Measurements from ENCODE around the gene KIAA1328.
"Not testable (repeated sequence)": the region's sequence is repeated elsewhere in the genome, so short reads cannot be mapped to it uniquely, and the experiment has no call there.

The KIAA1328 gene

DNA sequence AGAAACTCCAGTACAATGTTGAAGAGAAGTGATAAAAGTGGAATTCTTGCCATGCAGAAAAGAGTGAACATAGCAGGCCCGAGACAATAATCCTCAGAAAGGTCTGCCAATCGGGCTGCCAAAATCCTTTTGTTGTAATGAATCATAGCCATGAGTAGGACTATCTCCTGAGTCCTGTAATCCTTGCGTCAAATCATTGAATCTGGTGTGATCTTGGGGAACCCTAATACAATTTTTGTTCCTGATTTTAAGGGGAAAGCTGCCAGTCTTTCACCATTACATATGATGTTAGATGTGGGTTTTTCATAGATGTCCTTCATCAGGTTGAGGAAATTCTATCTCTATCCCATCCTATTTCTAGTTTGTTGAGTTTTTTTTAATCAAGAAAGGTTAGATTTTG is 2.4 kb upstream of the KIAA1328 start:
- no peak for DNase-seq

DNA sequence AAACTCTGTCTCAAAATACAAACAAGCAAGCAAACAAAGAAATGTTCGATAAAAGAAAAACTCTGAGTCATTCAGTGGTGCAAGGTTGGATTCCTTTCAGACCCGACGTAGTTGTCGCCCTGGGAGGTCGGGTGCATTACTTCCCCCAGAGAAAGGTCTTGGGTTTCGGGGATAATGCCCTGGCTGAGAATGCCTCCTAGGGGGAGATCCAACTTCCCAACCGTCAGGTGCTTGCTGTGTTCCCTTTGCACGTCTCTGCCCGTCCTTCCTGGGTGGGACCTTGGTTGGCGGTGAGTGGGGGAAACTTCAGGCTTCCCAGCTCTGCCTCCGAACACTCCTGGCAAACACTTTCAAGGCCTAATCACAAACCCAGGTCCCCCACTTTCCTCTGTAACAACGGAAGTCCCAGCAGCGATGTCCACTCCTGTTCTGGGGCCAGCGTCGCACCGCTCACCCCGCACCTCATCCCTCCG is 734 bp upstream of the KIAA1328 start:
- no peak for DNase-seq

DNA sequence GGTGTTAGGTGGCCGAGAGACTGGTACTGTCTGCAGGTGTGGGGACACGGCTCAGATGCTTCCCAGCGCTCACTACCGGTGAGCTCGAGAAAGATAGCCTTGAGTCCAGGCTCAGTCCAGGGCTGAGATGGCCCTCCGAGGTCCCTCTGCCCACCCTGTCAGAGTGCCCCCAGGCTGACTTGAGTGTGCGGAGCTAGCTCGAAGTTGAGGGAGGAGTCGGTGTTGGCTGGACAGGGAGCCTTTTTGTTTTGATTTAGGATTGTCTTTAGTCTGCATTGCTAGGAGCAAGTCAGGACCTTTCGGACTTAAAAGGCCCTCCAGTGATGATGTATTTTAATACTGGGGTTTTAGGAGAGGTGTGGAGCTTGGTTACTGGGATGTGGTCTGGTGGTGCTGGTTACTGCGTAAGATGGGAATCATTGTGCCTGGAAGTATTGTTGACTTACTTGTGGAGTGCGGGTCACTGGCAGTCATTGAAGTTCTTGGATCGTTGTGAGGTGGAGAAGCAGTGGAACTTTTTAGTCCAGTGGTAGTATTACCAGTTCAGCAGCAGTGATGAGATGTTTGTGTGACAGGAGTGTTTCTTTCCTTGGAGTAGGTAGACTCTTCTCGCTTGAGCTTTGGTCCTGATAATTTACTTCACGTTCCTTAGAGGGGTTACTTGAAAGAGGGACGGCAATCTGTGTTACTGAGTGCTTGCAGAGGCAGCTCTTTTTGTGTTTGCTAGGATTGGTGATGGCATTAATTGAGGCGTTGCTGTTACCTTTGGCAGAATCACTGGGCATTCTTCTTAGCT is 633 bp downstream of the KIAA1328 start:
- DNase-seq: no peak

DNA sequence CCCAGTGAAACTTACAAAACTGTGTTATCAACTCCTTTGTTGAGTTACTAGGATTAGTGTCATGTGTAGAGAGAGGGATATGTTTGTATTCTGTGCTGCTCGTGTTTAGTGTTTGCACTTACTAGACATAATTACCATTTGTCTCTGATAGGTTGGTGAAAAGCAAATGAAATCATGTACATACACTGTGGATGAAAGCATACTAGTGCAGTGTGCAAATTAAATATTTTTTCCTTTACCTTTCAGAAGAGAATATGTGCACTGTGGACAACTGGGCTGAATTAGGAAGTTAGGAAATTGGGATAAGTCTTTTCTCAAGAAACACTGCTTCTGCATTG is 1.2 kb downstream of the KIAA1328 start:
- DNase-seq: no peak

DNA sequence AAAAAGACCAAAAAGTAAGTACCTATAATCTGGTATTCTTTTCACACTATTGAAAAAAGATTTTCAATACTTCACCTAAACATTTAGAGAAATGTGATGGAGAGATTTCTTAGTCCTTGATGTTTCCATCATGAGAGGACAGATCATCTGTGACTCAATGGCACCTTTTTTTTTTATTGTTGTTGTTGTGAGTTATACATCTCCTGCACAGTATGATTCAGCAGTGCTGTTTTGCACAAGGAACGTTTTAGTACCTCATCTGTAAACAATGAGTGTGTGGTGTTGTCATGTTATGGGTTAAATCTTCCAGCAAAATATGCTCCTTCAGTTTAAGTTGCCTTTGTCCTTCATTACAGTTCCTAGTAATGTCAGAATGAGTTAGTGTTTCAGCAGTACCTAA is 2.2 kb downstream of the KIAA1328 start:
- no peak for DNase-seq

DNA sequence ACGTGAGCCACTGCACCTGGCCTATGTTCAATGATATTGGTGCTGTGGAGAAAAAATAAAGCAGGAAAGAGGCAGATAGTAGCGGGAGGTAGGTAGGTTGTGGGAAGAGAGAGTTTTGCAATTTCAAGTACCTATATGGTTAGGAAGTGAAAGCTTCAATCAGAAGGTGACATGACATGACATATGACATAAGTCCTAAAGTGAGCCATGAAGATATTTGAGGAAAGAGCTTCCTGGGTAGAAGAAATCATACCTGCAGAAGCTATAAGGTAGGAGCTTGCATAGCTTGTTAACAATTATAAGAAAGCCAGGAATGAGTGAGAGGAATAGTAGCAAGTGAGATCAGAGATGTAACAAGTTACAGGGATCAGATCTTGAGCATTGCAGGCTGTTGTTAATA is 4.2 kb downstream of the KIAA1328 start:
- no peak for DNase-seq

DNA sequence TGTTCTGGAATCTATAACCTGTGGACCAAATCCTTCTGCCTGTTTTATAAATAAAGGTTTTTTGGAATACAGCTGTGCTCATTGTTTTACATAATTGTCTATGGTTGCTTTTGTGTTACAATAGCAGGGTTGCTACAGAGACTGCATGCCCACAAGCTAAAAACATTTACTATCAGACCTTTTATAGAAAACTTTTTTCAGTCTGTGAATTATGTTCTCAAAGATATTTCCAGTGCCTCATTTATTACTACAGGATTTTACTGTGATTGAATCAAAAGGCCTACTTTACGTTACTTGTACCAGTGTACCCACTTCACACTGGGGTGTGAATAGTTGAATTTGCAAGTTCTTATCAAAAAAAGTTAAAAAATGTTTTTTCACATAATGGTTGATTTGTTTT is 7.0 kb downstream of the KIAA1328 start:
- no peak for DNase-seq

GRCh38 chr18:36839835-36840234 is 10.9 kb downstream of the KIAA1328 start:
- DNase-seq: no peak

GRCh38 chr18:36843199-36843598 is 14.3 kb downstream of the KIAA1328 start:
- DNase-seq: no peak

- DNase-seq: no peak
These were observed 14.9 kb downstream of the KIAA1328 start for GRCh38 chr18:36843784-36844183.

- no peak for DNase-seq
These were observed 19.7 kb downstream of the KIAA1328 start for GRCh38 chr18:36848609-36849008.

GRCh38 chr18:36849288-36850006 is 20.5 kb downstream of the KIAA1328 start:
- no peak for DNase-seq

GRCh38 chr18:36850527-36851201 is 21.7 kb downstream of the KIAA1328 start:
- DNase-seq: no peak

GRCh38 chr18:36851202-36851590 is 22.3 kb downstream of the KIAA1328 start:
- no peak for DNase-seq

GRCh38 chr18:36856815-36857214 is 27.9 kb downstream of the KIAA1328 start:
- DNase-seq: no peak

- DNase-seq: no peak
These were observed 33.3 kb downstream of the KIAA1328 start for GRCh38 chr18:36862182-36862581.

GRCh38 chr18:36867056-36867455 is 38.1 kb downstream of the KIAA1328 start:
- DNase-seq: no peak

DNA sequence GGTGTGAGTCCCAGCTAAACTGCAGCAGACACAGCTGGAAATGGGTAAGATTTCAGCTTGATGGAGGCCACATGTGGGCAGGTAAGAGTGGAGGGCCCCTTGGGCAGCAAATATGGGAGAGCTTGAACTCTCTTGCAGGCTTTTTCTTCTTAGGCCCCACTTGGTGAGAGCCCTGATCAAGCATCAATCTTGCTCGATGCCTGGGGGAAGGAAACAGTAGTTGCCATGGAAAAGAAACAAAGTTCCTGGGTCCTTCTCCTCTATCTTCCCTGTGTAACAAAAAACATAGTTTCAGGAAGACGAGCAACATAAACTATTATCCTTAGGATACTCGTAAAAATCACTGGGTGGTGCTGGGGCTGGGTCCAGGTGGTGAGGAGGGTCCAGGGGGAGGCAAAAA is 42.9 kb downstream of the KIAA1328 start:
- no peak for DNase-seq

- no peak for DNase-seq
These were observed 43.4 kb downstream of the KIAA1328 start for GRCh38 chr18:36872329-36872728.

DNA sequence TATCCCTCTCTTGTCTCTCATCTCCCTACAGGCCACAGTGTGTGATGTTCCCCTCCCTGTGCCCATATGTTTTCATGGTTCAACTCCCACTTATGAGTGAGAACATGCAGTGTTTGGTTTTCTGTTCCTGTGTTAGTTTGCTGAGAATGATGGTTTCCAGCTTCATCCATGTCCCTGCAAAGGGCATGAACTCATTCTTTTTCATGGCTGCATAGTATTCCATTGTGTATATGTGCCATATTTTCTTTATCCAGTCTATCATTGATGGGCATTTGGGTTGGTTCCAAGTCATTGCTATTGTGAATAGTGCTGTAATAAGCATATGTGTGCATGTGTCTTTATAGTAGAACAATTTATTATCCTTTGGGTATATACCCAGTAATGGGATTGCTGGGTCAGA is 44.9 kb downstream of the KIAA1328 start:
- not testable (repeated sequence) for DNase-seq

- not testable (repeated sequence) for DNase-seq
These were observed 50.9 kb downstream of the KIAA1328 start for GRCh38 chr18:36879796-36880195.

DNA sequence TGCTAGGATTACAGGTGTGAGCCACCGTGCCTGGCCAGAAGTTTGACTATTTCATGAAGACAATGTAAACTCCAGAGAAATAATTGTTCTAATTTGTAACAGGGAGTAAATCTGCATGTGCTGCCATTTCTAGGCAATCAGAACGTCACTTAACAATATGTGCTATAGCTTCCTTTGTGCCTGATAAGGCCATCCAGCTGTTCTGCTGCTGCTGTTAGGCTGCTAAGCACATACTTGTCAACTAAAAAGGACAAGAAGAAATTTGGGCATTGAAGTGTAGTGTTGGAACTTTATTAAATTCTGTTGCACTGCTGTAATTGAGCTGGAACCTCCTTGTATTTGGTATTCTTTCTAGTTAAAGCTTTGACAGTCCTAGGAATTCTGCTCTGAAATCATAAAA is 57.1 kb downstream of the KIAA1328 start:
- DNase-seq: no peak

GRCh38 chr18:36887114-36887513 is 58.2 kb downstream of the KIAA1328 start:
- no peak for DNase-seq

- DNase-seq: no peak
These were observed 58.9 kb downstream of the KIAA1328 start for GRCh38 chr18:36887864-36888263.
